Effector CD8-positive, alpha-beta T cell (primary cell): ENCODE data around the gene SQSTM1.
A peak's percentile ranks its signal among the peaks of the same experiment; 100 is the strongest.
"Not testable (repeated sequence)": the region's sequence is repeated elsewhere in the genome, so short reads cannot be mapped to it uniquely, and the experiment has no call there.

Experiments
- DNase-seq: peaks from one replicate; lab custom pipeline; 2025; lab: John Stamatoyannopoulos, UW

The SQSTM1 gene

DNA sequence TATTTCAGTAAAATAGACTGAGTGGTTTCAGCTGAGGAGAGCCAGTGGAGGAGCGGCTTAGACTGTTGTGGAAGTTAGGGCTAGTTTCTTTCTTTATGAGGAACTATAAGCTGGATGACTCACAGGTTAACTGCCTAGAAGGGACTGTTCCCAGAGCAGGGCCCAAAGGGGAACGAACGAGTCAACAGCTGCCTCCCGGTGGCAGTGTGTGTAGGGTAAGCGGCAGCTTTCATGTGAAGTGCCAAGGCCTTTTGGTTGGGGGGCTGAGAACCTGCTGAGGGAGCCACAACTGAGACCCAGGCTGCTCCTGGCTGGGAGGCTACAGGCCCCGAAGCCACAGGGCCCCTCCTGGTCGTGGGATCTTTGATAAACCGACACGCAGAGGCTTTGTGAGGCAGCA lies 7.0 kb downstream of the SQSTM1 start:
- DNase-seq = no peak

DNA sequence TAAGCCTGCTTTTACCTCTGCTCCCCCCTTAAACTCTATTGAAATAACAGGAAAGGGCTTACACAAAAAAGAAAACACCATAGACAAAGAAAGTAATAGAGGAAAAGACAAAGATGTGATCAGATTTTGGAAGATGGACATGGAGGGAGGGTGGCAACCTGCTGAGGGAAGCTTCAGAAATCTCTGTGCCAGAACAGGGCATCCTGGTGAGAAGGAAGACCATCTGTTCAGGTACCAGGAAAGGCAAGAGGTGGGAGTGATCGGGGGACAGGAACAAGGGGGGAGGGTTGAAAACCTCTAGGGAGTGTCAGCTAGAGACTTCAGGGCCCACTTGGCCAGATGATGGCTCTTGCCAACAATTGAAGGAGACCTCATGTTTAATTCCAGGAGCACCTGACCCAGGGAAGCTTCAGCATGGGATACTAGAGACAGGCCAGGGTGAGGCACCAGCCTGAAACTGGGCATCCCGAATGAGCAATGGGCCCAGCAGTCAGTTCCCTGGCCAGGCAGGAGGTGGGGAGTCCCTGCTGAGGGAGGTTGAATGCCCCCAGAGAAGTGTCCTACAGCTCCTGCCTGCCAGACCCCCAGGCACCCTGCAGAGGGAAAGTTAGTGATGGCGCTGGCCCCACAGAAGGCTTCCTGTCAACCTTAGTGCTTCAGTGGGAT lies 8.2 kb downstream of the SQSTM1 start:
- DNase-seq = no peak

DNA sequence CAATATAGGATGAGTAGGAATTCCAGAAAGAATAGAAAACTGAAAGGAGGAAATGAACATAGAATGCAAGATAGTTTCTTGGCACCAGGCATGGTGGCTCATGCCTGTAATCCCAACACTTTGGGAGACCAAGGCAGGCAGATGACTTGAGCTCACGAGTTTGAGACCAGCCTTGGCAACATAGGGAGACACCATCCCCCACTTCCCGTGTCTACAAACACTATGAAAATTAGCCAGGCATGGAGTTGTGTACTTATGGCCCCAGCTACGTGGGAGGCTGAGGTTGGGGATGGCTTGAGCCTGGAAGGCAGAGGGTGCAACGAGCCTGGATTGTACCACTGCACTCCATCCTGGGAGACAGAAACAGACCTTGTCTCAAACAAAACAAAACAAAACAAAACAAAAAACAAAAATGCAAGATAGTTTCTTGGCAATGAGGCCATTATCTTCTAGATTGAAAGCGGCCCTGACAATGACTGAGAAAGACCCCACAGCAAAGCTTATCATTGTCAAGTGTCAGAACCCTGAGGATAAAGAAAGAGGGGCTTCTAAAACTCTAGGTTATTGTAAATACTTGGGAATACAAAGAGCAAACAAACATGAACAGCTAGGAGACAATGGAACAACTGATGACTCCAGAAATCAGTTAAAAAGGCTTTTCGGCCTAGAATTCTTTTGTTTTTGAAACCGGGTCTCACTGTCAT lies 9.2 kb downstream of the SQSTM1 start:
- DNase-seq = no peak

DNA sequence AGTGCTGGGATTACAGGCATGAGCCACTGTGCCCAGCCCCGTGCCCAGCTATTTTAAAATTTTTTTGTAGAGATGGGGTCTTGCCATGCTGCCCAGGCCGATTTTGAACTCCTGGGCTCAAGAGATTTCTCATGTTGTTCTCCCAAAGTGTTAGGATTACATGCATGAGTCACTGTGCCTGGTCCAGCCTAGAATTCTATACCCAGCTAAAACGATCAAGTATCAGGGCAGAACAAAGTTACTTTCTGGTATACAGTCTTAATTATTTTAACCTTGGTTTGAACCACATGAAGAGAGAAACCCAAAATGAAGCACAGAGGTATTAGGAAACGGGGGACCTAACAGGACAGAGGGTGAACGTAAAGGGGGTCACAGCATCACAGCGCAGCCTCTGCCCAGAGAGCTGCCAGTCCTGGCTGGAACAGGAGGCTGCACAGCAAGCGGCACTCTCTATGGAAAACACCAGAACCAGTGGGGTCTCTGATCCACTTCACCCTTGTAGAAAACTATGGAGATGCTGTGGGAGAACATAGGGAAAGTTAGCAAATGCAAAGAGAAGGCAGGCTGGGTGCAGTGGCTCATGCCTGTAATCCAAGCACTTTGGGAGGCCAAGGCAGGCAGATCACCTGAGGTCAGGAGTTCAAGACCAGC lies 10.2 kb downstream of the SQSTM1 start:
- no peak for DNase-seq

DNA sequence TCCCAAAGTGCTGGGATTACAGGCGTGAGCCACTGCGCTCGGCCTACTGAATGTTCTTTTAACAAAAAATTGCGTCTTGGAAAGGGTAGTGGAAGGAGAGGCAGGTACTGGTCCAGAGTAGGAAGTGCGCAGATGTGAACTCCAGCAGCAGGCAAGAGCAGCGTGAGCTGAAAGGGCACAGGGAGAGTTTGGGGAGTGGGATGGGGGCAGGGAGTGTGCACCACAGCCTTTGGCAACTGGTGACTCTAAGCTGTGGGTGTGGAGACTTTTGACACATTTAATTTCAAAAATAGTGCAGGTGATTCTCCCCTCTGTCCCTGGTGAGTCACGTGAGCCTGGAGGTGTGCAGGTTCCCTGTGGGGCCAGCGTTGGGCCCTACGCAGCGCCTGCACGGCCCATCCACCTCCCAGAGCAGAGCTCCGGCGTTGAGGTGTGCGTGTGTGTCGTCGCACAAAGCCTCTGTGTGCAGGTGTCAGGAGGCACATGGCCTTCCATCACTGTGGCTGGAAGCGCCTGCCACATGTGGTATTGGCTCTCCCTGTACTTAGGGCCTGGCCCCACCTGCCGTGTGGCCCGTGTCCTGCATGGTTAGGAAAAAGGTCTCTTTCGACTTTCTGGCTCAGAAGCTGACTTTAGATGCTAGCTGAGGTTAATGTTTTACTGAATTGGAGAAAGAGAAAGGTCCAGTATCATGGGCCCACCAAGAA lies 11.5 kb downstream of the SQSTM1 start:
- DNase-seq = no peak

DNA sequence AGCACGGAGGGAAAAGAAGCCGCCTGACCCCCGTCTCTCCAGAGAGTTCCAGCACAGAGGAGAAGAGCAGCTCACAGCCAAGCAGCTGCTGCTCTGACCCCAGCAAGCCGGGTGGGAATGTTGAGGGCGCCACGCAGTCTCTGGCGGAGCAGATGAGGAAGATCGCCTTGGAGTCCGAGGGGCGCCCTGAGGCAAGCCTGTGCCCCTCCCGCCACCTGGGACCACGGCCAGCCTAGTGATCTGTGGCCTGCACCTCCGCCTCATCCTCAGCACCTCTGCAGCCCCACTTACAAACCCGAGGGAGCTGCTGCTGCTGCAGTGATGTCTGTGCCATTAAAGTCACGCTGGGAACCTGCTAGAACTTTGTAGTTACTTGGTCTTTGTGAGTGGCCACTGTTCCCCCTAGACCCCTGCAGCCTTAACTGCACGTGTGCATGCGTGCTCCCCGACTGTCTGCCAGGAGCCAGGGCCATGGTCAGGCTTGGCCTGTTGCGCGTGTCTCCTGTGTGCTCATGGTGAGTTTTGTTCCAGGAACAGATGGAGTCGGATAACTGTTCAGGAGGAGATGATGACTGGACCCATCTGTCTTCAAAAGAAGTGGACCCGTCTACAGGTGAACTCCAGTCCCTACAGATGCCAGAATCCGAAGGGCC lies 12.5 kb downstream of the SQSTM1 start:
- DNase-seq = no peak

DNA sequence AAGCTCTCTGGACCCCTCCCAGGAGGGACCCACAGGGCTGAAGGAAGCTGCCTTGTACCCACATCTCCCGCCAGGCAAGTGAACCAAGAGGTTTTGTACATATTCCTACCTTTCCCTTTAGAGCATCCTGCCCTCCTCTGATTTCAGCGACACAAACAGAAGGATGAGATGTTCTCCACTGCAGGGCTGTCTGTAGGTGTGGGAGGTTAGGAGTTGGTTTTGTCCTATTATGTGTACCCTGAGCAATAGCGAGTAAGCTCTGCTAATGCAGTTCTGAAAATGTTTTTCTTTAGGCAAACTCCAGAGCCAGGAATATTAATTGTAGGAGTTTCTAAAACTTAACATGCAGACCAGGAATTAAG lies 13.0 kb downstream of the SQSTM1 start:
- DNase-seq = no peak

DNA sequence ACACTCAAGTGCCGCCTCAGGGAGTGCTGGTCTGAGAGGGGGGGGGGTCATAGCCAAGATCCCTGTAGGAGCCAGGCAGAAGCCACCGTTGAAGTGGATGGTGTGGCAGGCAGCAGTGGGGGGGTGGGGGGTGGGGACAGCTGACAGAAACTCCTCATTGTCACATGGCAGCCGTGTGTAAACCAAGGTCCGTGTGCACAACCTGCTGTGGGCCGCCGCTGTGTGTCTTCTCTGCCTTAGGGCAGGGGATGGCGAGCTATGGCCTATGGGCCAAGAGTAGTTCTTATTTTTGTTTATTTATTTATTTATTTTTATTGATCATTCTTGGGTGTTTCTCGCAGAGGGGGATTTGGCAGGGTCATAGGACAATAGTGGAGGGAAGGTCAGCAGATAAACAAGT lies 13.4 kb downstream of the SQSTM1 start:
- DNase-seq = no peak

DNA sequence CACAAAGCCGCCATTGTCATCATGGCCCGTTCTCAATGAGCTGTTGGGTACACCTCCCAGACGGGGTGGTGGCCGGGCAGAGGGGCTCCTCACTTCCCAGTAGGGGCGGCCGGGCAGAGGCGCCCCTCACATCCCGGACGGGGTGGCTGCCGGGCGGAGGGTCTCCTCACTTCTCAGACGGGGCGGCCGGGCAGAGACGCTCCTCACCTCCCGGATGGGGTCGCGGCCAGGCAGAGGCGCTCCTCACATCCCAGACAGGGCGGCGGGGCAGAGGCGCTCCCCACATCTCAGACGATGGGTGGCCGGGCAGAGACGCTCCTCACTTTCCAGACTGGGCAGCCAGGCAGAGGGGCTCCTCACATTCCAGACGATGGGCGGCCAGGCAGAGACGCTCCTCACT lies 14.2 kb downstream of the SQSTM1 start:
- not testable (repeated sequence) for DNase-seq

DNA sequence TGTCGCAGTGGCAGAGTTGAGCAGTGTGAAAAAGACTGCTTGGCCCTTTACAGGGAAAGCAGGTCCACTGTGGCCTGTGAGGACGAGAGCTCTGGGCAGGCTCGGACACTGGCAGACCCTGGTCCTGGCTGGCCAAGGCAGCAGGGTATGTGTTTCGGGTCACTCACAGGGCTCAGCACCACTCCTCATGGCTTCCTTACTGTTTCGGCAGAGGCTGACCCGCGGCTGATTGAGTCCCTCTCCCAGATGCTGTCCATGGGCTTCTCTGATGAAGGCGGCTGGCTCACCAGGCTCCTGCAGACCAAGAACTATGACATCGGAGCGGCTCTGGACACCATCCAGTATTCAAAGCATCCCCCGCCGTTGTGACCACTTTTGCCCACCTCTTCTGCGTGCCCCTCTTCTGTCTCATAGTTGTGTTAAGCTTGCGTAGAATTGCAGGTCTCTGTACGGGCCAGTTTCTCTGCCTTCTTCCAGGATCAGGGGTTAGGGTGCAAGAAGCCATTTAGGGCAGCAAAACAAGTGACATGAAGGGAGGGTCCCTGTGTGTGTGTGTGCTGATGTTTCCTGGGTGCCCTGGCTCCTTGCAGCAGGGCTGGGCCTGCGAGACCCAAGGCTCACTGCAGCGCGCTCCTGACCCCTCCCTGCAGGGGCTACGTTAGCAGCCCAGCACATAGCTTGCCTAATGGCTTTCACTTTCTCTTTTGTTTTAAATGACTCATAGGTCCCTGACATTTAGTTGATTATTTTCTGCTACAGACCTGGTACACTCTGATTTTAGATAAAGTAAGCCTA lies 15.7 kb downstream of the SQSTM1 start:
- peak; percentile 18 for DNase-seq

DNA sequence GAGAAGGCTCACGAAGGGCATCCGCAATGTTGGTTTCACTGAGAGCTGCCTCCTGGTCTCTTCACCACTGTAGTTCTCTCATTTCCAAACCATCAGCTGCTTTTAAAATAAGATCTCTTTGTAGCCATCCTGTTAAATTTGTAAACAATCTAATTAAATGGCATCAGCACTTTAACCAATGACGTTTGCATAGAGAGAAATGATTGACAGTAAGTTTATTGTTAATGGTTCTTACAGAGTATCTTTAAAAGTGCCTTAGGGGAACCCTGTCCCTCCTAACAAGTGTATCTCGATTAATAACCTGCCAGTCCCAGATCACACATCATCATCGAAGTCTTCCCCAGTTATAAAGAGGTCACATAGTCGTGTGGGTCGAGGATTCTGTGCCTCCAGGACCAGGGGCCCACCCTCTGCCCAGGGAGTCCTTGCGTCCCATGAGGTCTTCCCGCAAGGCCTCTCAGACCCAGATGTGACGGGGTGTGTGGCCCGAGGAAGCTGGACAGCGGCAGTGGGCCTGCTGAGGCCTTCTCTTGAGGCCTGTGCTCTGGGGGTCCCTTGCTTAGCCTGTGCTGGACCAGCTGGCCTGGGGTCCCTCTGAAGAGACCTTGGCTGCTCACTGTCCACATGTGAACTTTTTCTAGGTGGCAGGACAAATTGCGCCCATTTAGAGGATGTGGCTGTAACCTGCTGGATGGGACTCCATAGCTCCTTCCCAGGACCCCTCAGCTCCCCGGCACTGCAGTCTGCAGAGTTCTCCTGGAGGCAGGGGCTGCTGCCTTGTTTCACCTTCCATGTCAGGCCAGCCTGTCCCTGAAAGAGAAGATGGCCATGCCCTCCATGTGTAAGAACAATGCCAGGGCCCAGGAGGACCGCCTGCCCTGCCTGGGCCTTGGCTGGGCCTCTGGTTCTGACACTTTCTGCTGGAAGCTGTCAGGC lies 16.6 kb downstream of the SQSTM1 start:
- no peak for DNase-seq

DNA sequence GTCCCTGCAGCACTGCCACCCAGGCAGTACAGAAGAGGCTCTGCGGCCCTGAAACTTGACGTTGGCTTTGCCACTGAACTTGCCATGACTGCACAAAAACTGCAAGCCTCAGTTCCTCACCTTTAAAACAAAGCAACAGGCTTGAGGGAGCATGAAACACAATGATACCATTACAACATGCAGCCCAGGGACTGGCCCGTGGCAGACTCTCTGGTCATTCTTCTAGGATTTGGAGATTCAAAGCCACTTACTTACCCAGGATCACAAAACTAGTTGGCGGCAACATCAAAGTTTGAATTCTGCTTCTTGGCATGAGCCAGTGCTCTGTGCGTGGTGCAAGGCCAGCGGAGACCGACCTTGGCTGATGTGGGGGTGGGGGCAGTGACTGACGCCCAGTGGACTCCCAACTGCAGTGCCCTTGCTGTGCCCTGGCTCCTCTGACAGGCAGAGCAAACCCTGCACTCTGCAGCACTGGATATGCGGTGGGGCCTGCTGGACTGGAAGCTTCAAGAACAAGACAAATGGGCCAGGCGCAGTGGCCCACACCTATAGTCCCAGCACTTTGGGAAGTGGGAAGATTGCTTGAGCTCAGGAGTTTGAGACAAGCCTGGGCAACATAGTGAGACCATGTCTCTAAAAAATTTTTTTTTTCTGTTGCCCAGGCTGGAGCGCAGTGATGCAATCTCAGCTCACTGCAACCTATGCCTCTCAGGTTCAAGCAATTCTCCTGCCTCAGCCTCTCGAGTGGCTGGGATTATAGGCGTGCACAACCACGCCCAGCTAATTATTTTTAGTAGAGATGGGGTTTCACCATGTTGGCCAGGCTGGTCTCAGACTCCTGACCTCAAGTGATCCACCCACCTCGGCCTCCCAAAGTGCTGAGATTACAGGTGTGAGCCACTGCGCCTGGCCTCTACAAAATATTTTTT lies 18.9 kb downstream of the SQSTM1 start:
- DNase-seq = no peak

DNA sequence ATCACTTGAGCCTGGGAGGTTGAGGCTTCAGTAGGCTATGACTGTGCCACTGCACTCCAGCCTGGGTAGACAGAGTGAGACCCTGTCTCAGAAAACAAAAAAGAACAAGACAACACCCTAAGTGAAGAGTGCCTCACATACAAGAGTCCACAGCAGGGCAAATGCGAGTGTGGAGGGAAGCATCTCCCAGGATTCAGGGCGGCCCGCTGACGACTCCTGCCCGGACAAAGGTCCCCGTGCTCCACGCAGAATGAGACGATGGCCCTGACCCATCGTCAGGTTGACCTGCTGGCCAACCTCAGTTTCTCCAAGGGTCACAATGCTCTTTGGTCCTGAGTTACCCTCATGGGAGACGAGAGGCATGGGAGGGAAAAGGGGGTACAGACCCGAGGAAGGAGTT lies 19.6 kb downstream of the SQSTM1 start:
- DNase-seq = no peak

DNA sequence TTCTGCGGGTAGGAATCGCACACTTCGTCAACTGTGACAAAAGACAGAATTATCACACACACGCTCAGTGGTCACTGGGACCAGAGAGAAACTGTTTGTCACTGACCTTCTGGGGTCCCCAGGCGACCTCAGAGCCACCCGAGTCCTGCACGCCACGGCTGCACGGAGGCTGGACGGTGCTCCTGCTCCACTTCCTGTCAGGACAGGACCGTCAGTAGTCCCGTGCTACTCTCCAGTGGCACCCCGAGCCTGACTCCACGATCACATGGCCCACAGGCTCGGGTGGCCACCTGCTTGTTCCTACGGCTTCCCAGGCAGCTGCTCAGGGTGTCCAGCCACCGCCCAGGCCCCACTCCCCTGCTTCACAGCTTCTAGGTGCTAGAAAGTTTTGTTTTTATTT lies 20.1 kb downstream of the SQSTM1 start:
- DNase-seq = no peak

DNA sequence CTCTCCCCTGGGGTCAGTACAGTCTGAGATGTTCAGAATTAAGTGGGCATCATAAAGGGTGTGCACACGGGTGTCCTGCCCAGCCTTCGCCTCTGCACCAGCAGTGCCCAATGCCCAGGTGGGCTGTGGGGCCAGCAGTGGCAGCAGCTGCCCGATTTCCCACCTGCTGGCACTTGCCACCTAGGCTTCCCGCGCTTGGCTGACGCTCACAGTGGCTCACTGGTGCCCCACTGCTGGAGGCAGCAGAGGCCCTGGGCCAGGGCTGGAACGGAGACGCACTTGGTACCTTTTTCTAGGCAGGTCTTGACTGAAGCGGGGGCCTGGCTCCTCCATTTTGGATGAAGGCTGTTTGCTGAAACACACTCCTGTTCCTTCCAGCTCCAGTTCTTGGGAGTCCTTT lies 20.9 kb downstream of the SQSTM1 start:
- DNase-seq = no peak

DNA sequence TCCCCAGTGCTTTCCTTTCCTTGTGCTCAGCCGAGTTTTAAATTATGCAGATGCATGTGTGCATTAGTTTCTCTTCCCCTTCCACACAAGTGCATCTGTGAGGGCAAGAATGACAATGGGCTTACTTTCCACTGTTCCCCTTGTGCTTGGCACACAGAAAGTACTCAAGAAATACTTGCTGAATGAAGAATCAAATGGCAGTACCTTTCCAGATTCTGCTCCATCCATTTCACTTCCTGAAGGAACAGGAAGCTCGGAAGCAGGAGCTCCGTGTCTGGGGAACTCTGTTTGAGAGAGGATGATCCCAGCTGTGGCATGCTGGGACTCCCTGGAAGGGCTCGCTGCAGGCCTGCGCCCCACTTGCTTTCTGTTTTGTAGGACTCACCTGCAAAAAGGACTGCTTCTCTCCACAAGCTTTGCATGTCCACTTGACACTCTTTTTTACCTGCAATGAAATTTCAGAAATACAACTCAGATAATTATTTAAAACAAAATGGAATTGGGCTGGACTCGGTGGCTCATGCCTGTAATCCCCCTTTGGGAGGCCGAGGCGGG lies 32.4 kb downstream of the SQSTM1 start:
- DNase-seq = no peak

DNA sequence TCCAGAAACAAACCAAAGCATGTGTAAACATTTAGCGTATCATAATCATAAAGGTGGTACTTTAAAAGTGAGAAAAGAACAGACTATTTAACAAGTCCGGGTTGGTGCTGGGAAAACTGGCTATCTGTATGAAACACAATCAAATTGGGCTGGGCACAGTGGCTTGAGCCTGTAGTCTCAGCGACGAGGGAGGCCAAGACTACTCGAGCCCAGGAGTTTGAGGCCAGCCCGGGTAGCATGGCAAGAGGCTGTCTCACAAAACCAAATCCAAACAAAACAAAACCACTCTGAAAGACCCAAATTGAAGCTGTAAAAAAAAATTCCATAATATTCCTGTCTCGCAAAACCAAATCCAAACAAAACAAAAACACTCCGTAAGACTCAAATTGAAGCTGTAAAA lies 33.7 kb downstream of the SQSTM1 start:
- DNase-seq = no peak

DNA sequence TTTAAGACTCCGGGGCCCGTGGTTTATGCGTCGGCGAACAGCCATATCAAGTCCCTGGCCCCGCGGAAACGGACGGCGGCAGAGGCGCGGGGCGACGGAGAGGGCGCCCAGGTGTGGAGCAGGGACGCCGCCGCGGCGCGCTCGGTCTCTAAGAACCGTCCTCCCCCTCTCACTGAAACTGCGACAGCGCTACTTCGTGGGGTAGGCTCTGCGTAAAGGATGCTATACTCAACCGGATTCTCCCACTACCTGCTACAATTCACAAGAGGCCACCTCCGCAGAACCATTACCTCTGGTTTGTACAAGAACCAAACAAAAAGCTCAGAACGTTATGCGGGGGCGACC lies 37.5 kb downstream of the SQSTM1 start:
- peak; percentile 32 for DNase-seq
